Chondrocyte (in vitro differentiated cells): ENCODE results near the gene RCN1. TPM values are rescaled to one million over a fixed set of nuclear protein-coding genes. Genes with fewer than 3 reads are reported as not detected.

ENCODE experiments used
- DNase-seq: peaks from one replicate; pipeline ENCODE4 v3.0.0; 2021; ENCODE audit warnings: mixed read lengths, low spot score
- H3K27ac Mint-ChIP-seq: one replicate; pipeline ENCODE4 v1.8.0; 2021; ENCODE audit warnings: mild to moderate bottlenecking, moderate library complexity, mixed read lengths; ENCODE audit not compliant: unreplicated experiment
- H3K27me3 Mint-ChIP-seq: 2 replicates; pipeline ENCODE4 v1.8.0; 2021; ENCODE audit warnings: low read depth, mixed read lengths
- H3K36me3 Mint-ChIP-seq: 2 replicates; pipeline ENCODE4 v1.8.0; 2021; ENCODE audit warnings: low read depth, mixed read lengths
- H3K4me1 Mint-ChIP-seq: 2 replicates; pipeline ENCODE4 v1.8.0; 2021; ENCODE audit warnings: low read depth, mild to moderate bottlenecking, mixed read lengths
- H3K4me3 Mint-ChIP-seq: one replicate; pipeline ENCODE4 v1.8.0; 2021; ENCODE audit warnings: mild to moderate bottlenecking, moderate library complexity, mixed read lengths; ENCODE audit not compliant: unreplicated experiment
- H3K9me3 Mint-ChIP-seq: 2 replicates; pipeline ENCODE4 v1.8.0; 2021; ENCODE audit warnings: low read depth, mixed read lengths
- long read RNA-seq: library from polyadenylated mRNA; stranded (forward); transcript quantifications from one replicate; pipeline ENCODE4 v2.0.0, GENCODE V29; 2021
- total RNA-seq: library from RNA; stranded (reverse); gene quantifications from 3 replicates; pipeline ENCODE4 v1.2.1, GENCODE V29; 2021
- TF ChIP-seq, protein P1 (sequence below): fragments of 200-600 bp; sonication (generic); IDR thresholded peaks from 2 replicates; pipeline ENCODE4 v1.5.0; 2021; ENCODE audit warnings: antibody characterized with exemption, mild to moderate bottlenecking, moderate library complexity

RCN1 gene
- total RNA-seq: 154 to 232 TPM (median 221 TPM) in 3 replicates
- long read RNA-seq, transcript RCN1-201 (6 exons, 2,572 nt): major isoform, 561 of 575 reads
- long read RNA-seq, partial matches to known transcripts: 1 of 575 reads
- long read RNA-seq, other reads (novel, unspliced or antisense): 8 of 575 reads

DNA sequence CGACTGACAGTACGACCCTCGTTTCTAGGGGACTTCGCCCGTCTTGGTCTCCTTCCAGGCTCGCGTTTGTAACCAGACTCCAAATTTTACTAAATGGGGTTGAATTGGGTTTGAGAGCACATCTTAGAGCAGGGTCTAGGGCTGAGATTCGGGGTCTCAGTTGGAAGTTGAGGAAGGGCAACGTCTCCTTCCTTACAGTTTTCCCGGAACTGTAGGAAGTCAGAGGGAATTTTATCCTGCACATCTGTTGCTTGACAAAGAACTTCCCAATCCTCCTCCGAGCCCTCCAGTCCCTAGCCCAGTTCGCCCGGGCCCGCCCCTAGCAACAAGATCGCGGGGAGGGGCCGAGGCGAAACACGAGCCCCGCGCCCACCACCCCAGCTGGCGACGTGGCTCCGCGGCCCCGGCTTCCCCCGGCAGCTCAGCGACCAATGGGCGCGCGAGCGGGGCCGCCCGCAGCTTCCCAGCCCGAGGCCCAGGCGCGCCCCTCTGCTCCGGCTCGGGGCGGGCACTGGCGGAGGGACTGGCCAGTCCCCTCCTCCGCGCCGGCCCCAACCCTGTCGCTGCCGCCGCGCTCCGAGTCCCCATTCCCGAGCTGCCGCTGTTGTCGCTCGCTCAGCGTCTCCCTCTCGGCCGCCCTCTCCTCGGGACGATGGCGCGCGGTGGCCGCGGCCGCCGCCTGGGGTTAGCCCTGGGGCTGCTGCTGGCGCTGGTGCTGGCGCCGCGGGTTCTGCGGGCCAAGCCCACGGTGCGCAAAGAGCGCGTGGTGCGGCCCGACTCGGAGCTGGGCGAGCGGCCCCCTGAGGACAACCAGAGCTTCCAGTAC lies at the start of gene RCN1:
TSS of gene RCN1 (plus strand) at position 530 of the 826 bp plus-strand sequence. CDS start at position 653, 123 bp downstream.
- H3K36me3 Mint-ChIP-seq: no peaks in the 10 kb centered on the region

GRCh38 chr11:32043737-32044136 lies 47.1 kb upstream of the RCN1 start:
- no peaks in the 10 kb centered on the region for H3K36me3 Mint-ChIP-seq
- H3K4me1 Mint-ChIP-seq: no peaks in the 10 kb centered on the region
- peaks cover 54% of the 10 kb centered on the region for H3K27me3 Mint-ChIP-seq
- no peaks in the 10 kb centered on the region for H3K9me3 Mint-ChIP-seq
- H3K4me3 Mint-ChIP-seq: no peak overlapping the region
- no peak for DNase-seq
- TF ChIP-seq, protein P1, sequence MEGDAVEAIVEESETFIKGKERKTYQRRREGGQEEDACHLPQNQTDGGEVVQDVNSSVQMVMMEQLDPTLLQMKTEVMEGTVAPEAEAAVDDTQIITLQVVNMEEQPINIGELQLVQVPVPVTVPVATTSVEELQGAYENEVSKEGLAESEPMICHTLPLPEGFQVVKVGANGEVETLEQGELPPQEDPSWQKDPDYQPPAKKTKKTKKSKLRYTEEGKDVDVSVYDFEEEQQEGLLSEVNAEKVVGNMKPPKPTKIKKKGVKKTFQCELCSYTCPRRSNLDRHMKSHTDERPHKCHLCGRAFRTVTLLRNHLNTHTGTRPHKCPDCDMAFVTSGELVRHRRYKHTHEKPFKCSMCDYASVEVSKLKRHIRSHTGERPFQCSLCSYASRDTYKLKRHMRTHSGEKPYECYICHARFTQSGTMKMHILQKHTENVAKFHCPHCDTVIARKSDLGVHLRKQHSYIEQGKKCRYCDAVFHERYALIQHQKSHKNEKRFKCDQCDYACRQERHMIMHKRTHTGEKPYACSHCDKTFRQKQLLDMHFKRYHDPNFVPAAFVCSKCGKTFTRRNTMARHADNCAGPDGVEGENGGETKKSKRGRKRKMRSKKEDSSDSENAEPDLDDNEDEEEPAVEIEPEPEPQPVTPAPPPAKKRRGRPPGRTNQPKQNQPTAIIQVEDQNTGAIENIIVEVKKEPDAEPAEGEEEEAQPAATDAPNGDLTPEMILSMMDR: no peak
- H3K27ac Mint-ChIP-seq: no peak overlapping the region

More for the DNA sequence above, at the start of gene RCN1:
- Mint-ChIP-seq H3K27ac (peak within 1 kb of the TSS; percentile 95), H3K9me3 (no peaks in the 10 kb centered on the region), H3K27me3 (no peaks in the 10 kb centered on the region), H3K4me3 (peak within 1 kb of the TSS; percentile 85), H3K4me1 (peaks cover 57% of the 10 kb centered on the region)
- DNase-seq: no peak
- TF ChIP-seq, protein P1: no peak

GRCh38 chr11:32044158-32044863 lies 46.6 kb upstream of the RCN1 start:
- no peak overlapping the region for H3K4me3 Mint-ChIP-seq
- no peaks in the 10 kb centered on the region for H3K9me3 Mint-ChIP-seq
- DNase-seq: no peak
- TF ChIP-seq, protein P1: no peak
- no peaks in the 10 kb centered on the region for H3K4me1 Mint-ChIP-seq
- H3K36me3 Mint-ChIP-seq: no peaks in the 10 kb centered on the region
- no peak overlapping the region for H3K27ac Mint-ChIP-seq
- H3K27me3 Mint-ChIP-seq: peaks cover 55% of the 10 kb centered on the region

DNA sequence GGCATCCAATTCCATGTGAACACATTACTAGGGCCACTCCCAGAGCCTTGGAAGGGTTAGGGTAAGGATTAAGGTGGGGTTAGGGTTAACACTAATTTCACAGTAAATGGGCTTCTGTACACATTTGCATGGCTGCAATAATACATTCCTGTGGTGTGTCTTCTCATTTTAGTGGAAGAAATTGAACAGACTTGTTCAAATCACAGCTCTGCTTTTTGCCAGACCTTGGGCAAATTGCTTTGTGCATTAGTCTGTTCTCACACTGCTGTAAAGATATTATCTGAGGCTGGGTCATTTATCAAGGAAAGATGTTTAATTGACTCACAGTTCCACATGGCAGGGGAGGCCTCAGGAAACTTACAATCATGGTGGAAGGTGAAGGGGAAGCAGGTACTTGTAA lies 45.4 kb upstream of the RCN1 start:
- H3K27ac Mint-ChIP-seq: no peak overlapping the region
- DNase-seq: no peak
- TF ChIP-seq, protein P1: no peak
- no peak overlapping the region for H3K4me3 Mint-ChIP-seq
- H3K36me3 Mint-ChIP-seq: no peaks in the 10 kb centered on the region
- H3K9me3 Mint-ChIP-seq: no peaks in the 10 kb centered on the region
- peaks cover 54% of the 10 kb centered on the region for H3K27me3 Mint-ChIP-seq
- no peaks in the 10 kb centered on the region for H3K4me1 Mint-ChIP-seq

DNA sequence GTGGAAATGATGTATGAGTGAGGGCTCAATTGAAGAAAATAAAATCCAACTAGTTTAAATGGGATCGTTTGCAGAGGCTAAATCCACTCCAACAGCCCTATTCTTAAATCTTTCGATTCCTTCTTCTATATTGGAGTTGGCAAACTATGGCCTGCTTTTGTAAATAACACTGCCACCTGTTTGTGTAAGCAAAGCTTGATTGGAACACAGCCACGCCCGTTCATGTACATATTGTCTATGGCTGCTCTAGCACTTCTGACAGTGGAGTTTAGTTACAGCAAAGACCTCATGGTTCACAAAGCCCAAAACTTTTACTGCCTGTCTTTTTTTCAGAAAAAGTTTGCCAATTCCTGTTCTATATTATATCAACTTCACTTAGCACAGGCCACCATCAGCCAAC lies 40.6 kb upstream of the RCN1 start:
- TF ChIP-seq, protein P1: no peak
- H3K4me3 Mint-ChIP-seq: no peak overlapping the region
- peaks cover 4% of the 10 kb centered on the region for H3K4me1 Mint-ChIP-seq
- no peak overlapping the region for H3K27ac Mint-ChIP-seq
- DNase-seq: no peak
- H3K27me3 Mint-ChIP-seq: peaks cover 64% of the 10 kb centered on the region
- H3K9me3 Mint-ChIP-seq: no peaks in the 10 kb centered on the region
- no peaks in the 10 kb centered on the region for H3K36me3 Mint-ChIP-seq
